NCI-H128 (cell line): ENCODE data around the gene DGCR2.

Experiments used
- DNase-seq: peaks from one replicate; lab custom pipeline; 2025; ENCODE audit not compliant: unreplicated experiment; lab: John Stamatoyannopoulos, UW

DGCR2 gene

GRCh38 chr22:19147195-19147780 lies 25.1 kb upstream of the DGCR2 start:
- DNase-seq = no peak

GRCh38 chr22:19146215-19146968 lies 24.2 kb upstream of the DGCR2 start:
- no peak for DNase-seq

GRCh38 chr22:19143967-19144400 lies 21.8 kb upstream of the DGCR2 start:
- no peak for DNase-seq

DNA sequence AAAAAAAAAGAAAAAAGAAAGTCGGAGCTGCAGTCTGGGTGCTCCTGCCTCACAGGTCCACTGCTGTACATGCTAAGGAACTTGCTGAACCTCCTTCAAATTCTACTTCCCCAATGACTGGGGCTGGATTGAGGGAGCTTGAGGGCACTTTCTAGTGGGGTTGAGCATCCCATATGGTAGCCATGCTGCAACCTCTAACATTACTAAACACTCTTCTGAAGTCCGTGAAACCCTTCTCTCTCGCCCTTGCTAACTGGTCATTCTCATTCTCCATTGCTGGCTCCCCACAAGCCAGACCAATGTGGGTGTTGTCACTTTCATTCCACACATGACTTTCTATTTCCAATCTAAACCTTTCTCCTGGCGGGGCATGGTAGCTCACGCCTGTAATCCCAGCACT lies 21.0 kb upstream of the DGCR2 start:
- no peak for DNase-seq

- DNase-seq = no peak
Observed at GRCh38 chr22:19142394-19142793, 20.2 kb upstream of the DGCR2 start.

GRCh38 chr22:19139974-19140373 lies 17.8 kb upstream of the DGCR2 start:
- no peak for DNase-seq

GRCh38 chr22:19139001-19139356 lies 16.8 kb upstream of the DGCR2 start:
- DNase-seq = no peak

GRCh38 chr22:19138217-19139000 lies 16.2 kb upstream of the DGCR2 start:
- no peak for DNase-seq

DNA sequence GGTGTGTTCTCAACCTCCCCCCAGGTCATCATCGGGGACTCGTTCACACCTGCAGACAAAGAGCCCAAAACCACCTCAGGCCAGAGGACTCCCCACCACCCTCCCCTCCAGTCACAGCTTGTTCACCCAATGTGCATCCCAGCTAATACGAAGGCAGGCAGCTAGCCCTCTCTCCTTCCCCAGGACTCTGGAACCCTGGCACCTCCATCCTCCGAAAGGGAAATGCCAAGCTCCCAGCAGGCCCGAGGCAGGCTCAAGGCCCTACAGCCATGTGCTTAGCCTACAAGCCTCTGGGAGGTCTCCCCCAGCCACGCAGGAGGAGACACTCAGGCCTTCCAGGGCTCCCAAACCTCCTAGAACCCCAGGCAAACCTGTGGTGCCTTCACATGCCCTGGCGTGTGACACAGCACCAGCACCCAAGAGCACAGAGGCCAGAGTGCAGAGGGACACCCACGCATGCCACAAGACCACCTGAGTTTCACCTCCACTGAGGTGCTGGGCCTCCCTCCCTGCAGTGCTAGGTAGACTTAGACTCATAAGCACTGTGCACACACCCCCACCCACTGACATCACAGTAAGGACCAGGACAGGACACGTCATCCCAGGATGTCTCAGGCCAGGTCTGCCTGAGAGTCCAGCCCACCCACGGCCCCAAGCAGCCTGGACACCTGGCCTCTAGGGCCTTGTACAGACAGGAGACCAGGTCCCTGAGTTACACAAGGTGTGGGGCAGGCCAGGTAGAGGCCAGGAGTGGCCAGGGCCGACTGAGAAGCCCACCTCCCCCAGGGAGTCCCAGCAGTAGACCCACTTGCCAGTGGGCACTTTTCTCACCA lies 15.4 kb upstream of the DGCR2 start:
- DNase-seq = no peak

DNA sequence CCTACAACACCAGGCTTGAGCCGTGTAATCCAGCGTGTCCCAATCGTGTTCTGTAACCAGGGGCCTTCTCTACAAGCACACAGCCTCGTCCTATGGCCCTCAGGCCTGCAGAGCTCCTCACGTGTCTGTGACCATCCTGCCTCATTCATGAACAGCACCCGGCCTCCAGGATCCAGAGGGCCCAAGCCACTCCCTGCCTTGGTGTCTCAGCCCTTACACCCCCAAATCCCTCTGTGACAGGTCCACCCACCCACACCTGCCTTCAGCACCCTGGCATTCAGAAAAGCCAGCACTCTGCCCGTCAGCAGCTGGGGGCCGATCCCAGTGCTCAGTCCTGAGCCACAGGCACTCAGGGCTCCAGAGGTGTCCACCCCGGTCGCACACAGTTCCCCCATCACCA lies 14.7 kb upstream of the DGCR2 start:
- no peak for DNase-seq

DNA sequence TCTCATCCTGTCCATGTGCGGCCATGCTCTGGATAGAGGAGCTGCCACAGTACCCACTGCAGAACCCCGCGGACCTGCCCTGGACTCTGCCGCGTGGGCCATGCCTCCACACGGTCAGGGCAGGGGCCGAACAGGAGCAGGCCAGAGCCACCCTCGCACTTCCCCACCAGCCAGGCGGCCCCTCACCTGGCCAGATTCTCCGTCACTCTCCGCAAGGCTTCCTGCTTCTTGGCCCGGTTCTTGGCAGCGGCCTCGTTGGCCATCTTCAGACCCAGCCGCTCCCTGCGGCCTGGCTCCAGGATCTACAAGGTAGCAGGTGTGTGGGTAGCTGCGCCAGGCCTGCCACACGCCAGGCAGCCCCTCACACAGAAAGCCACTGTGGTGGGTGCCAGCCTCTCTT lies 12.7 kb upstream of the DGCR2 start:
- DNase-seq = no peak

DNA sequence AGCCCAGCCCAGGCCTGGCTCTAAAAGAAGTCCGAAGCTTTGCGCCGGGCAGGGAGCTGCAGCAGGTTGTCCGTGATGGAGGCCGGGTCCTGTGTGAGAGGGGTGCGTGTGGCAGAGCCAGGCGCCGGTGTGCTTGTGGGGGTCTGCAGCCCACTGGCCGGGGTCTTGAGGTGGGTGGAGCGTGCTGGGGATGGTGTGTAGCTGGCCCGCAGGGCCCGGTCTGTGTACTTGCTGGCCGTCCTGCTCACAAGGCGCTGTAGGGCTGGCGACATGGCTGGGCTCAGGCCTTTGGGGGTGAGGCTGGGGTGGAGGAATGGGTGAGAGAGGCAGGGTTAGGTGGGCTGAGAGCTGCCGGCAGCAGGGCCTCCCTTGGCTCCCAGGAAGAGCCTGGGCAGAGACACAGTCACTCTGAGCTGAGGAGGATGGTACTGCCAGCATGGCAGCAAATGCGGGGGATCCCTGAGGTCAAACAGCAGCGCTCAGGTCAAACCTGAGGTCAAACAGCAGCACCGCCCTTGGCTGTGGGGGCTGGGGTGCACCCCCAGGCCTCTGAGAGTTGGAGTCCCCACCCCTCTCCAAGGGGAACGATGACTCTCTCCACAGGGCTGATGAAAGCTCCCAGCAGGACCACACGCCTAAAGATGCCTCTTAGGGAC lies 12.1 kb upstream of the DGCR2 start:
- no peak for DNase-seq

GRCh38 chr22:19133561-19133960 lies 11.3 kb upstream of the DGCR2 start:
- no peak for DNase-seq

GRCh38 chr22:19132693-19133400 lies 10.6 kb upstream of the DGCR2 start:
- no peak for DNase-seq

GRCh38 chr22:19132153-19132552 lies 9.9 kb upstream of the DGCR2 start:
- no peak for DNase-seq

DNA sequence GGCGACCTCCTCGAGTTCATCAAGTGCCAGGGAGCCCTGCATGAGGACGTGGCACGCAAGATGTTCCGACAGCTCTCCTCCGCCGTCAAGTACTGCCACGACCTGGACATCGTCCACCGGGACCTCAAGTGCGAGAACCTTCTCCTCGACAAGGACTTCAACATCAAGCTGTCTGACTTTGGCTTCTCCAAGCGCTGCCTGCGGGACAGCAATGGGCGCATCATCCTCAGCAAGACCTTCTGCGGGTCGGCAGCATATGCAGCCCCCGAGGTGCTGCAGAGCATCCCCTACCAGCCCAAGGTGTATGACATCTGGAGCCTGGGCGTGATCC lies 9.4 kb upstream of the DGCR2 start:
- no peak for DNase-seq

GRCh38 chr22:19130959-19131684 lies 8.9 kb upstream of the DGCR2 start, which contains the start of gene TSSK2:
TSSK2 (plus strand) TSS chr22:19131308; CDS start chr22:19131400, 92 bp downstream.
- no peak for DNase-seq

- DNase-seq = no peak
Observed at GRCh38 chr22:19129871-19130270, 7.7 kb upstream of the DGCR2 start.

- no peak for DNase-seq
Observed at GRCh38 chr22:19128946-19129727, 6.9 kb upstream of the DGCR2 start.
